K562 (cell line): Measurements from ENCODE around the gene WDR64. TPM values are rescaled to one million over a fixed set of nuclear protein-coding genes. Genes with fewer than 3 reads are reported as not detected.

ENCODE experiments used
- ATAC-seq: fragments of 200-7000 bp; cut with Tn5 transposase; 3 replicates; pipeline ENCODE4 v1.9.1; 2020; ENCODE audit warnings: moderate library complexity
- BruUV-seq: library from RNA; stranded (reverse); fragments of 400-500 nt; replicated peaks from 2 replicates; lab custom pipeline; 2021; lab: Mats Ljungman, UMichigan
- CTCF ChIA-PET: fragments of 300-600 bp; formaldehyde crosslinking; extraction: SDS; loops from one replicate; lab custom pipeline; 2021; ENCODE audit warnings: low intra/inter-chr PET ratio; lab: Yijun Ruan, JAX
- POLR2A ChIA-PET: fragments of 300-600, 350-650 bp; sonication (Branson Sonifier 250); formaldehyde crosslinking; extraction: SDS; loops from one replicate; lab custom pipeline; 2021; ENCODE audit warnings: antibody characterized with exemption, inconsistent platforms; lab: Yijun Ruan, JAX
- DNase-seq, 4 experiments: peaks; one replicate each; pipeline versions ENCODE4 v3.0.0 to v3.0.0-alpha.2; 2011 to 2018; ENCODE audit warnings: low spot score in 3 of 4, mixed read lengths in 3 of 4; ENCODE audit errors: extremely low read depth in 1 of 4
- FAIRE-seq: peaks from 2 replicates; lab custom pipeline; 2011; peaks lifted over from hg19 to GRCh38; lab: Jason Lieb, UNC
- H2AFZ ChIP-seq: 2 replicates; pipeline ENCODE4 v1.6.0; 2011; ENCODE audit warnings: low read depth, low read length, control low read depth, inconsistent platforms
- H3K27ac ChIP-seq: fragments of 200-600 bp; 3 replicates; pipeline ENCODE4 v1.8.0; 2011; ENCODE audit warnings: low read depth, mild to moderate bottlenecking, control low read depth, inconsistent platforms, low read length, moderate library complexity, mixed read lengths; ENCODE audit errors: extremely low read depth
- H3K27me3 ChIP-seq, 2 experiments: fragments of 300-600 bp in 1 of 2; 2 replicates in 1 of 2; 3 replicates in 1 of 2; pipeline versions ENCODE4 v1.6.0 to v1.8.0; 2011; ENCODE audit warnings: inconsistent platforms in 2 of 2, low read length in 2 of 2, mild to moderate bottlenecking in 1 of 2, mixed read lengths in 1 of 2, moderate library complexity in 1 of 2; ENCODE audit not compliant: control insufficient read depth in 2 of 2, insufficient read depth in 2 of 2
- H3K36me3 ChIP-seq: fragments of 300-600 bp; 3 replicates; pipeline ENCODE4 v1.8.0; 2011; ENCODE audit warnings: mild to moderate bottlenecking, low read length, inconsistent platforms; ENCODE audit not compliant: control insufficient read depth, insufficient read depth
- H3K4me1 ChIP-seq, 2 experiments: fragments of 200-600 bp in 1 of 2; replicated peaks in 1 of 2; 2 replicates in 1 of 2; 3 replicates in 1 of 2; pipeline versions ENCODE4 v1.5.1 to v1.8.0; 2011; ENCODE audit warnings: inconsistent platforms in 2 of 2, low read length in 2 of 2, mild to moderate bottlenecking in 1 of 2, mixed read lengths in 1 of 2, moderate library complexity in 1 of 2; ENCODE audit not compliant: control insufficient read depth in 2 of 2, insufficient read depth in 2 of 2
- H3K4me2 ChIP-seq: 2 replicates; pipeline ENCODE4 v1.6.1; 2011; ENCODE audit warnings: low read length, control low read depth, inconsistent platforms, mixed read lengths; ENCODE audit not compliant: insufficient read depth
- H3K4me3 ChIP-seq: fragments of 200-600 bp; sonication (generic), shearing (Covaris generic); 2 replicates; pipeline ENCODE4 v1.5.1; 2016; ENCODE audit warnings: control low read depth, inconsistent platforms
- H3K79me2 ChIP-seq: fragments of 200-600 bp; 3 replicates; pipeline ENCODE4 v1.8.0; 2011; ENCODE audit warnings: low read length, inconsistent platforms; ENCODE audit not compliant: control insufficient read depth, insufficient read depth
- H3K9ac ChIP-seq, 2 experiments: 2 replicates each; pipeline versions ENCODE4 v1.6.0 to v1.6.1; 2011; ENCODE audit warnings: low read depth in 2 of 2, low read length in 2 of 2, control low read depth in 1 of 2, inconsistent platforms in 1 of 2, mild to moderate bottlenecking in 1 of 2, mixed read lengths in 1 of 2; ENCODE audit not compliant: insufficient read depth in 1 of 2
- H3K9me1 ChIP-seq: one replicate; pipeline ENCODE4 v1.6.0; 2011; ENCODE audit warnings: inconsistent platforms, mild to moderate bottlenecking, low read length, moderate library complexity; ENCODE audit not compliant: control insufficient read depth, insufficient read depth
- H3K9me3 ChIP-seq: replicated peaks from 2 replicates; pipeline ENCODE4 v1.5.1; 2011; ENCODE audit warnings: low read depth, low read length, inconsistent platforms; ENCODE audit not compliant: control insufficient read depth, insufficient read depth
- H4K20me1 ChIP-seq: replicated peaks from 2 replicates; pipeline ENCODE4 v1.6.1; 2011; ENCODE audit warnings: low read length, inconsistent platforms, mixed read lengths; ENCODE audit not compliant: control insufficient read depth, insufficient read depth
- ARID1B ChIP-seq: fragments of 450-650 bp; IDR thresholded peaks from 2 replicates; pipeline ENCODE4 v1.6.1; 2016; ENCODE audit warnings: antibody characterized with exemption, mild to moderate bottlenecking, inconsistent platforms
- FOS ChIP-seq: IDR thresholded peaks from 3 replicates; pipeline ENCODE4 v1.6.1; 2011; ENCODE audit not compliant: insufficient read length; ENCODE audit errors: extremely low read depth
- FOSL1 ChIP-seq: fragments of 200-800 bp; sonication (Bioruptor generic); conservative IDR thresholded peaks from 2 replicates; pipeline ENCODE4 v1.6.1; 2016; ENCODE audit warnings: missing genetic modification characterization, missing compliant biosample characterization
- GTF2F1 ChIP-seq: IDR thresholded peaks from 2 replicates; pipeline ENCODE4 v1.6.1; 2011; ENCODE audit warnings: low read depth, low read length, improper control_type of control experiment
- HMBOX1 ChIP-seq: sonication (generic); IDR thresholded peaks from 2 replicates; pipeline ENCODE4 v1.6.1; 2016
- JUN ChIP-seq, 2 experiments: sonication (generic) in 1 of 2; formaldehyde crosslinking in 1 of 2; IDR thresholded peaks; 2 replicates each; pipeline versions ENCODE4 v1.6.1 to v1.8.0; 2012 to 2022; ENCODE audit warnings: borderline replicate concordance in 2 of 2, mild to moderate bottlenecking in 2 of 2, improper control_type of control experiment in 1 of 2, low read depth in 1 of 2, low read length in 1 of 2, missing genetic modification reagents in 1 of 2
- JUND ChIP-seq, 2 experiments: IDR thresholded peaks; 2 replicates in 1 of 2; 3 replicates in 1 of 2; pipeline ENCODE4 v1.6.1; 2011; ENCODE audit warnings: borderline replicate concordance in 2 of 2, low read depth in 2 of 2, low read length in 2 of 2, improper control_type of control experiment in 1 of 2, missing biosample characterization in 1 of 2, missing genetic modification characterization in 1 of 2, missing genetic modification reagents in 1 of 2
- KDM1A ChIP-seq, 2 experiments: fragments of 450-650 bp; IDR thresholded peaks; 2 replicates each; pipeline ENCODE4 v1.6.1; 2016; ENCODE audit warnings: mild to moderate bottlenecking in 2 of 2
- MBD2 ChIP-seq: sonication (generic); IDR thresholded peaks from 2 replicates; pipeline ENCODE4 v1.6.1; 2016; ENCODE audit warnings: low read depth, borderline replicate concordance
- PKNOX1 ChIP-seq: fragments of 450-650 bp; IDR thresholded peaks from 2 replicates; pipeline ENCODE4 v1.6.1; 2016
- TCF7 ChIP-seq: sonication (generic); IDR thresholded peaks from 2 replicates; pipeline ENCODE4 v1.6.1; 2016; ENCODE audit warnings: antibody characterized with exemption, borderline replicate concordance
- WGBS: fragments of 100-300 bp; shearing (Covaris generic); methylation state at CpG from one replicate; pipeline ENCODE4 v1.1.6; 2016; ENCODE audit warnings: low coverage, mixed read lengths; ENCODE audit not compliant: insufficient coverage; ENCODE audit errors: missing lambda C conversion rate; 5-methylcytosine and 5-hydroxymethylcytosine counted together
- in situ Hi-C: fragments of 300-500 bp; cut with MboI; formaldehyde crosslinking; loops from 4 replicates; pipeline ENCODE4 v1.15.0; 2018; ENCODE audit warnings: inconsistent platforms, mixed read lengths
- intact Hi-C: fragments of 100-400 bp; cut with micrococcal nuclease; formaldehyde crosslinking; loops from 2 replicates; pipeline ENCODE4 v1.14.2; 2022
- polyA plus RNA-seq, 8 experiments: library from polyadenylated mRNA; depleted of rRNA in 4 of 8; stranded (reverse) in 5 of 8; unstranded in 3 of 8; fragments of >200 nt; fragmentation: Nextera tagmentation in 2 of 8; fragmentation: Illumina TruSeq in 1 of 8; extraction: Ambion mirVana in 2 of 8; extraction: Trizol in 1 of 8; gene quantifications; 2 replicates each; pipeline versions ENCODE4 v1.2.1 to v1.2.3, GENCODE V29; 2011 to 2014; ENCODE audit warnings: inconsistent platforms in 1 of 8, missing spikeins in 1 of 8
- total RNA-seq, 7 experiments: library from RNA; depleted of rRNA in 6 of 7; stranded (reverse); fragments of >200 nt in 6 of 7; fragmentation: Illumina TruSeq in 2 of 7; extraction: Trizol in 2 of 7; gene quantifications; 2 replicates each; pipeline versions ENCODE4 v1.2.1 to v1.2.3, GENCODE V29; 2011 to 2021; ENCODE audit warnings: low replicate concordance in 1 of 7
- TF ChIP-seq, protein P1 (sequence below), 2 experiments: fragments of 450-650 bp in 1 of 2; sonication (generic) in 1 of 2; formaldehyde crosslinking in 1 of 2; IDR thresholded peaks in 1 of 2; conservative IDR thresholded peaks in 1 of 2; 2 replicates each; pipeline versions ENCODE4 v1.6.1 to v1.8.1; 2016 to 2023; ENCODE audit warnings: mild to moderate bottlenecking in 2 of 2, moderate library complexity in 2 of 2, inconsistent platforms in 1 of 2, missing genetic modification reagents in 1 of 2

WDR64 gene
- total and polyA plus RNA-seq, 9 of the 15 experiments (the other 6 are each of a cell fraction or from before 2014, with no cell fraction given): 0.06 to 0.29 (median 0.19) TPM; not detected in 5

DNA sequence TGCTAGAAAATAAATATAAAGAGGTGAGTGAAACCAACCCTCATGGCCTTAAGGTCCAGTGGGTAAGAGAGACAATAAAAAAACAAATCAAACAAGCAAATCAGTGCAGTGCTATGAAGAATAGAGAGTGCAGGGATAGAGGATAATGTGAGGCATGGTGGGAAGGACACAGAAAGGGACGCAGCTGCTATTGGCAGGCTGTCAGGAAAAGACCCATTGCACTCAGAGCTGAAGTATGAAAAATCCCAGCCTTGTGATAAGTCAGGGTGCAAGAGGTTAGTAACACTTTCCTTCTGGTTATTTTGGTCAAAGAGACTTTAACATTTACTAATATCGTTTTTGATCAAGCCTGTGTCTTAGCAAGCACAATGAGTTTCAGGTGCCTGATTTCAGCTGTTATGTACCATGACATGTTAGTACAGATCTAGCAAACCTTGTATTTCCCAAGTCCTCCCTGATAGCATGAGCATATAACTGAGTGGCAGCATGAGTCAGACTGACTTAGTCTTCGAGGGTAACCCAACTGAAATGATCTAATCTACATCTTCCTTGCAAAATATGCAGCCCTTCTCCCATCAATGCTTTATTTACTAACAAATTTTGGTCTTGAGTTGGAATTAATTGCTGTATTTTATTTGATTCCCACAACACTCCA lies 43.6 kb upstream of the WDR64 start:
- POLR2A ChIA-PET: interaction anchor here (0.7 kb wide), 2 partner anchors 11 to 19 kb away, joined by 4 read pairs; no protein-coding TSS in a partner anchor
- FAIRE-seq (no peak), DNase-seq (no peak)
- Histone ChIP-seq H3K4me2 (no peak overlapping the region), H3K4me3 (no peak overlapping the region)
- intact Hi-C loops: no loop called here
- 9% methylated on average over 3 of the region's 3 CpGs for WGBS
- peak; percentile 65; the same call in 1 of the 2 replicates for TF ChIP-seq JUND (IDR thresholded peaks at IDR 0.05; ENCODE audit: borderline replicate concordance, low read depth, low read length)
- TF ChIP-seq JUND (tag; IDR thresholded peaks at IDR 0.05; ENCODE audit: borderline replicate concordance, low read depth, low read length): peak; percentile 55; the same call in 1 of the 3 replicates
- peak; percentile 22; the same call in 1 of the 2 replicates for TF ChIP-seq ARID1B
- TF ChIP-seq FOSL1 (tag): peak; percentile 84
- TF ChIP-seq MBD2: no peak
- peak; percentile 94 for TF ChIP-seq HMBOX1
- TF ChIP-seq GTF2F1: no peak
- peak; percentile 37; the same call in 1 of the 2 replicates for TF ChIP-seq PKNOX1
- peak; percentile 67; the same call in 1 of the 2 replicates for TF ChIP-seq JUN (IDR thresholded peaks at IDR 0.05; ENCODE audit: borderline replicate concordance, low read depth, low read length)
- TF ChIP-seq JUN (CRISPR knock-in tag; IDR thresholded peaks at IDR 0.05; ENCODE audit: borderline replicate concordance): no peak
- TF ChIP-seq, protein P1, sequence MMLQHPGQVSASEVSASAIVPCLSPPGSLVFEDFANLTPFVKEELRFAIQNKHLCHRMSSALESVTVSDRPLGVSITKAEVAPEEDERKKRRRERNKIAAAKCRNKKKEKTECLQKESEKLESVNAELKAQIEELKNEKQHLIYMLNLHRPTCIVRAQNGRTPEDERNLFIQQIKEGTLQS (IDR thresholded peaks at IDR 0.05): peak; percentile 67
- TF ChIP-seq, protein P1 (CRISPR knock-in tag; conservative IDR thresholded peaks at IDR 0.05): no peak
- no peak for TF ChIP-seq TCF7
- TF ChIP-seq KDM1A (IDR thresholded peaks at IDR 0.05): peak; percentile 38 to 44; a peak in 2 of 4 replicates
- TF ChIP-seq FOS: peak; percentile 7
- TF ChIP-seq, all 486 proteins: peak for 9
- peaks cover 7 to 24% of the 10 kb centered on the region in 2 experiments for H3K4me1 ChIP-seq
- no peaks in the 10 kb centered on the region for H3K9me1 ChIP-seq
- in situ Hi-C loops: loop anchor here (25.0 kb wide), 1 partner anchor 379 kb away; the partner anchor contains the start of gene MAP1LC3C
- no peaks in the 10 kb centered on the region; the same call in 2 of the 3 replicates for H3K36me3 ChIP-seq
- H4K20me1 ChIP-seq: no peaks in the 10 kb centered on the region
- H3K9me3 ChIP-seq: no peaks in the 10 kb centered on the region
- no peaks in the 10 kb centered on the region for H3K79me2 ChIP-seq
- no peak overlapping the region for H3K27ac ChIP-seq
- ATAC-seq: no peak
- no TSS peak for BruUV-seq
- no peak overlapping the region for H2AFZ ChIP-seq
- no peaks in the 10 kb centered on the region for H3K27me3 ChIP-seq
- CTCF ChIA-PET: no interaction called here
- no peak overlapping the region for H3K9ac ChIP-seq
